Vagina (tissue), 2 donors: ENCODE measurements around the gene COL5A1. TPM values are rescaled to one million over a fixed set of nuclear protein-coding genes. Genes with fewer than 3 reads are reported as not detected.

Source experiments
- DNase-seq, 2 donors: peaks; one replicate each; pipeline ENCODE4 v3.0.0-alpha.2; 2017; ENCODE audit errors: extremely low spot score in 2 of 2
- H3K27ac ChIP-seq: fragments of 200-600 bp; sonication (generic); one replicate; pipeline ENCODE4 v1.5.1; 2019
- H3K27me3 ChIP-seq: fragments of 200-600 bp; sonication (generic); one replicate; pipeline ENCODE4 v1.5.1; 2019
- H3K36me3 ChIP-seq, 2 donors: fragments of 200-600 bp; sonication (generic); one replicate each; pipeline ENCODE4 v1.5.1; 2017 to 2019
- H3K4me1 ChIP-seq: fragments of 200-600 bp; sonication (generic); one replicate; pipeline ENCODE4 v1.5.1; 2019
- H3K4me3 ChIP-seq, 2 donors: fragments of 200-600 bp; sonication (generic); 1 replicate in 1 of 2; 2 replicates in 1 of 2; pipeline ENCODE4 v1.5.1; 2016 to 2019
- H3K9me3 ChIP-seq: fragments of 200-600 bp; sonication (generic); one replicate; pipeline ENCODE4 v1.5.1; 2019
- CTCF ChIP-seq, 3 experiments: fragments of 450-650 bp in 2 of 3; fragments of 200-600 bp in 1 of 3; sonication (generic) in 1 of 3; IDR thresholded peaks; one replicate each; pipeline ENCODE4 v1.5.1; 2017 to 2019; ENCODE audit warnings: antibody characterized with exemption in 3 of 3, mild to moderate bottlenecking in 2 of 3, moderate library complexity in 2 of 3
- POLR2A ChIP-seq, 2 donors: fragments of 450-650 bp; IDR thresholded peaks; one replicate each; pipeline ENCODE4 v1.6.1; 2017; ENCODE audit warnings: antibody characterized with exemption in 2 of 2, mild to moderate bottlenecking in 2 of 2, moderate library complexity in 2 of 2
- POLR2AphosphoS5 ChIP-seq, 2 donors: sonication (generic); formaldehyde crosslinking; IDR thresholded peaks; one replicate each; pipeline ENCODE4 v1.9.0; 2017; ENCODE audit warnings: antibody characterized with exemption in 2 of 2, mild to moderate bottlenecking in 2 of 2, low read depth in 1 of 2; ENCODE audit not compliant: insufficient read depth in 1 of 2
- intact Hi-C: fragments of 100-400 bp; cut with DNase I; formaldehyde crosslinking; loops from one replicate; pipeline ENCODE4 v1.15.1; 2023
- total RNA-seq: library from RNA; depleted of rRNA; stranded (reverse); fragments of >200 nt; gene quantifications from one replicate; pipeline ENCODE4 v1.2.3, GENCODE V29; 2016

Gene COL5A1
- total RNA-seq, 1 donor from 2014 or later = 36.6 TPM

DNA sequence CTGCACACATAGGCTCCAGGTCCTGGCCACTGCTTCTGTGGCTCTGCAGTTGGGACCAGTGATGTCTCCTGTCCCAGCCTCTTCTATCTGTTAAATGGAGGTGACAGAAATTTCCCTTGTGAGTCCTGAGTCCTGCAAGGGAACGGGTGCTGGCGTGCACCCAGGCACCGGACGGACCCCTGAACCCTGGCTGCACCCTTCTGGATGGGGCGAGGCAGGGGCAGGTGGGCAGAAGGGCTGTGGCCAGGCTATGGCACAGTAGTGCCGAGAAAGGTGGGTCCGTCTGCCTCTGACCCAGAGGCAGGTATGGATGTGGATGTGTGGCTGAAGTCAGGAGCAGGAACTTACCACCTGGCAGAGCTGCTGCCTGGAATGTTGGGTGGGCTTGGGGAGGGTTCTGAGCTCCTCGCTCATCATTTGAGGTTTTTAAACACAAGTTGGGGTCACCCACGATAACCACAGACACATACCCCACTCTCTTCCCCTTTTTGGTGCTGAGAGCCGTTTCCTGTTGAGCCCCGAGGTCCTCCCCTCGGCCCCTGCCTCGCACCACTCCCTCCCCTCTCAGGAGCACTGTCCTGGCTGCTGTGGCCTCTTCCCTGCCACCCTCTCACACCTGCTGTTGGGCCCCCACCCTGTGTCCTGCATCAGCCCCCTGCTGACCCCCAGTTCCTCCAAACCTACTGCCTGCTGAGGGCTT is 82.0 kb downstream of the COL5A1 start:
- H3K27ac ChIP-seq = peak overlapping the region; percentile 63
- intact Hi-C loops = no loop called here
- no peaks in the 10 kb centered on the region for H3K27me3 ChIP-seq
- no peaks in the 10 kb centered on the region for H3K9me3 ChIP-seq
- peaks cover 58% of the 10 kb centered on the region for H3K4me1 ChIP-seq
- H3K4me3 ChIP-seq = no peak overlapping the region
- peaks cover 0 to 8% of the 10 kb centered on the region in 2 donors for H3K36me3 ChIP-seq
- no peak for DNase-seq
- TF ChIP-seq CTCF (IDR thresholded peaks at IDR 0.05) (no peak), POLR2A (IDR thresholded peaks at IDR 0.05) (no peak), POLR2AphosphoS5 (IDR thresholded peaks at IDR 0.05; ENCODE audit: insufficient read depth in 1 of 2, low read depth in 1 of 2) (no peak)

DNA sequence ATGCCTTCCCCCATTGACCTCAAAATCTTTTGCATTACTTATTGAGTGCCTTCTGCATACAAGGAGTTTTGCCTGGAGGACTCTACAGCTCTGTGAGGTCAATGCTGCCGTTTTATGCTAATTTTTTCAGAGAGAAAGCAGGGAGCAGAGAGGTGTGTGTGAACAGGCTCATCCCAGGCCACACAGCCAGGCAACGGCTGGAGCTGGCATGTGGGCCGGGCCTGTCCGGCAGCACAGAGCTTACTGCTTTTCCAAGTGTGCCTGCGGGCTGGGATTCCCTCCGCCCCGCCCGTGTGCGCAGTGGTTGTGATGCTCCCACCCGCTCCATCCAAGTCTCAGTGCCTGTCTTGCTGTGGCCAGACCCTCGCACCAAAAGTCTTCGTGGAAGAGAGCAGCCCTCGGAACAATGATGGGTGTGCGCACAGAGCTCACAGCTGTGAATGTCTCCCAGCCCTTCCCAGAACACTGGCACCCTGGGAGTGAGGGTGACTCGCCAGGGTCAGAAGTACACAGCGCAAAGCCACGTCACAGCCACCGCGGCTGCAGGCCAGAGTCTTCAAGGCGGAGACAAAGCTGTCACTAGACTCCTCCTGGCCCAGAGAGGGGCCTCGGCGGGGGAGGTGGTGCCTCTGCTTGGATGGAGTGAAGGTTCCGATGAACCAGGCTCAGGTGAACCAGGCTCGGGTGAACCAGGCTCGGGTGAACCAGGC is 82.8 kb downstream of the COL5A1 start:
- no peak for DNase-seq
- Histone ChIP-seq H3K4me3 (no peak overlapping the region), H3K27me3 (no peaks in the 10 kb centered on the region), H3K4me1 (peaks cover 58% of the 10 kb centered on the region), H3K36me3 (peaks cover 0 to 8% of the 10 kb centered on the region in 2 donors), H3K27ac (peak overlapping the region; percentile 63), H3K9me3 (no peaks in the 10 kb centered on the region)
- peak in 1 of 2 donors; percentile 22 for TF ChIP-seq POLR2AphosphoS5 (IDR thresholded peaks at IDR 0.05; ENCODE audit: insufficient read depth in 1 of 2, low read depth in 1 of 2)
- TF ChIP-seq CTCF (IDR thresholded peaks at IDR 0.05) = no peak
- intact Hi-C loops = no loop called here

- Histone ChIP-seq H3K9me3 (no peaks in the 10 kb centered on the region), H3K27ac (peak overlapping the region; percentile 63), H3K4me1 (peaks cover 51% of the 10 kb centered on the region), H3K36me3 (peaks cover 0 to 8% of the 10 kb centered on the region in 2 donors), H3K4me3 (no peak overlapping the region), H3K27me3 (no peaks in the 10 kb centered on the region)
- no peak for TF ChIP-seq CTCF (IDR thresholded peaks at IDR 0.05)
- TF ChIP-seq POLR2A (IDR thresholded peaks at IDR 0.05) = no peak
- TF ChIP-seq POLR2AphosphoS5 (IDR thresholded peaks at IDR 0.05; ENCODE audit: insufficient read depth in 1 of 2, low read depth in 1 of 2) = no peak
- intact Hi-C loops = no loop called here
- DNase-seq = no peak
These were observed 83.5 kb downstream of the COL5A1 start for GRCh38 chr9:134724912-134725604.

- Histone ChIP-seq H3K4me1 (peaks cover 53% of the 10 kb centered on the region), H3K27me3 (no peaks in the 10 kb centered on the region), H3K36me3 (peaks cover 0 to 8% of the 10 kb centered on the region in 2 donors), H3K27ac (no peak overlapping the region), H3K9me3 (no peaks in the 10 kb centered on the region), H3K4me3 (no peak overlapping the region)
- no peak for DNase-seq
- TF ChIP-seq POLR2A (IDR thresholded peaks at IDR 0.05) (no peak), CTCF (IDR thresholded peaks at IDR 0.05) (no peak), POLR2AphosphoS5 (IDR thresholded peaks at IDR 0.05; ENCODE audit: insufficient read depth in 1 of 2, low read depth in 1 of 2) (no peak)
- intact Hi-C loops = no loop called here
These were observed 84.0 kb downstream of the COL5A1 start for GRCh38 chr9:134725605-134725940.
